ENCODE measurements around the gene GCH1.

DNA sequence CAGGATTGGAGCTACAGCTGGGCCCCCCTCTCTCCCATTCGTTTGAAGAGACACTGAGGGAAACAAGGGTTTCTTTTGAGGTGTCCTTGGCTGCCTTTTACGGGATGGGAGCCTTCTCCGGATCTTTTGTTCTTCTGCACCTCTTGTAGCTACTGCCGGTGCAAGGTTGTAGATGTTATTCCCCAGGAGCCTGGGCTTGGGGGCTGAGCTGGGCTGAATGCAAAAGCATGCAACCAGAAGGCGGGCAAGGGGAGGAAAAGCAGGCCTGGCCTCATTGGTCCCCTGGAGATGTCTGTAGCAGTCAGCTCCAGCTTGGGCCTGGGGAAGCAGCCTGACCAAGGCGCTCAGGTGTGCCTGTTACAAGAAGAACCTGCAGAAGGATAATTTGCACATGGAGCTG, 110.3 kb downstream of the GCH1 start:
- TF ChIP-seq, protein P1, sequence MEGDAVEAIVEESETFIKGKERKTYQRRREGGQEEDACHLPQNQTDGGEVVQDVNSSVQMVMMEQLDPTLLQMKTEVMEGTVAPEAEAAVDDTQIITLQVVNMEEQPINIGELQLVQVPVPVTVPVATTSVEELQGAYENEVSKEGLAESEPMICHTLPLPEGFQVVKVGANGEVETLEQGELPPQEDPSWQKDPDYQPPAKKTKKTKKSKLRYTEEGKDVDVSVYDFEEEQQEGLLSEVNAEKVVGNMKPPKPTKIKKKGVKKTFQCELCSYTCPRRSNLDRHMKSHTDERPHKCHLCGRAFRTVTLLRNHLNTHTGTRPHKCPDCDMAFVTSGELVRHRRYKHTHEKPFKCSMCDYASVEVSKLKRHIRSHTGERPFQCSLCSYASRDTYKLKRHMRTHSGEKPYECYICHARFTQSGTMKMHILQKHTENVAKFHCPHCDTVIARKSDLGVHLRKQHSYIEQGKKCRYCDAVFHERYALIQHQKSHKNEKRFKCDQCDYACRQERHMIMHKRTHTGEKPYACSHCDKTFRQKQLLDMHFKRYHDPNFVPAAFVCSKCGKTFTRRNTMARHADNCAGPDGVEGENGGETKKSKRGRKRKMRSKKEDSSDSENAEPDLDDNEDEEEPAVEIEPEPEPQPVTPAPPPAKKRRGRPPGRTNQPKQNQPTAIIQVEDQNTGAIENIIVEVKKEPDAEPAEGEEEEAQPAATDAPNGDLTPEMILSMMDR (IDR thresholded peaks at IDR 0.05): no peak
- no peak for TF ChIP-seq POLR2A (IDR thresholded peaks at IDR 0.05; ENCODE audit: low read depth)
- no peak for TF ChIP-seq POLR2AphosphoS5 (IDR thresholded peaks at IDR 0.05)
